ENCODE measurements around the gene LRRC46.

Gene LRRC46

GRCh38 chr17:47834756-47835155 lies 3.3 kb downstream of the LRRC46 start:
- no peak for DNase-seq

GRCh38 chr17:47836601-47837000 lies 5.1 kb downstream of the LRRC46 start:
- DNase-seq: no peak

GRCh38 chr17:47837401-47838039 lies 6.0 kb downstream of the LRRC46 start:
- DNase-seq: no peak

GRCh38 chr17:47838636-47839035 lies 7.2 kb downstream of the LRRC46 start:
- DNase-seq: no peak

- DNase-seq: no peak
Measured at GRCh38 chr17:47839071-47839470, 7.6 kb downstream of the LRRC46 start.

GRCh38 chr17:47840001-47840741 lies 8.7 kb downstream of the LRRC46 start:
- no peak for DNase-seq

GRCh38 chr17:47840742-47841487 lies 9.4 kb downstream of the LRRC46 start, which contains the start of gene SCRN2:
TSS of gene SCRN2 (minus strand) at chr17:47841273. CDS start at chr17:47840843, 430 bp downstream.
- DNase-seq: peak; percentile 87 to 92

- no peak for DNase-seq
Measured at GRCh38 chr17:47841488-47842291, 10.2 kb downstream of the LRRC46 start.

- DNase-seq: no peak
Measured at GRCh38 chr17:47843391-47843730, 11.9 kb downstream of the LRRC46 start.

- DNase-seq: no peak
Measured at GRCh38 chr17:47844227-47844626, 12.8 kb downstream of the LRRC46 start.

GRCh38 chr17:47844814-47845715 lies 13.6 kb downstream of the LRRC46 start:
- DNase-seq: peak; percentile 12 to 28

- no peak for DNase-seq
Measured at GRCh38 chr17:47845716-47846075, 14.2 kb downstream of the LRRC46 start.

GRCh38 chr17:47846716-47847340 lies 15.4 kb downstream of the LRRC46 start:
- DNase-seq: no peak

GRCh38 chr17:47847341-47848197 lies 16.1 kb downstream of the LRRC46 start:
- peak in 1 of 2 donors; percentile 24 for DNase-seq

- DNase-seq: no peak
Measured at GRCh38 chr17:47848198-47848513, 16.7 kb downstream of the LRRC46 start.

GRCh38 chr17:47850373-47850691 lies 18.9 kb downstream of the LRRC46 start:
- DNase-seq: no peak

GRCh38 chr17:47850692-47851573 lies 19.5 kb downstream of the LRRC46 start, which contains the start of gene SP6:
TSS of gene SP6 (minus strand) at chr17:47851163. CDS start at chr17:47848429, 2,734 bp downstream.
- no peak for DNase-seq

- DNase-seq: no peak
Measured at GRCh38 chr17:47851764-47852112, 20.3 kb downstream of the LRRC46 start.

Data from inflammatory macrophage (primary cell).